WI38 (cell line): ENCODE data around the gene TFRC.
"Not testable (repeated sequence)": the region's sequence is repeated elsewhere in the genome, so short reads cannot be mapped to it uniquely, and the experiment has no call there.

Experiments
- H3K4me3 ChIP-seq: 2 replicates; pipeline ENCODE4 v1.5.1; 2011; ENCODE audit warnings: low read depth, mild to moderate bottlenecking, control low read depth, low read length
- CTCF ChIP-seq: IDR thresholded peaks from 2 replicates; pipeline ENCODE4 v1.5.1; 2012; ENCODE audit warnings: low read depth, mild to moderate bottlenecking, control low read depth, low read length

Gene TFRC

GRCh38 chr3:196039359-196039758 is 42.5 kb downstream of the TFRC start:
- TF ChIP-seq CTCF = no peak
- H3K4me3 ChIP-seq = no peak overlapping the region

- peak; percentile 50 for TF ChIP-seq CTCF
- H3K4me3 ChIP-seq = not testable (repeated sequence)
Observed at GRCh38 chr3:196026059-196026458, 55.8 kb downstream of the TFRC start.

GRCh38 chr3:196024968-196025367 is 56.9 kb downstream of the TFRC start:
- no peak for TF ChIP-seq CTCF

GRCh38 chr3:196023947-196024346 is 57.9 kb downstream of the TFRC start:
- H3K4me3 ChIP-seq = no peak overlapping the region
- no peak for TF ChIP-seq CTCF

More at GRCh38 chr3:196024968-196025367, 56.9 kb downstream of the TFRC start:
- no peak overlapping the region for H3K4me3 ChIP-seq

GRCh38 chr3:196022499-196022878 is 59.4 kb downstream of the TFRC start:
- not testable (repeated sequence) for H3K4me3 ChIP-seq

GRCh38 chr3:196020373-196020772 is 61.5 kb downstream of the TFRC start:
- no peak for TF ChIP-seq CTCF
- H3K4me3 ChIP-seq = no peak overlapping the region

GRCh38 chr3:196019576-196019975 is 62.3 kb downstream of the TFRC start:
- not testable (repeated sequence) for H3K4me3 ChIP-seq

GRCh38 chr3:196018159-196018558 is 63.7 kb downstream of the TFRC start:
- not testable (repeated sequence) for H3K4me3 ChIP-seq

- TF ChIP-seq CTCF = no peak
- no peak overlapping the region for H3K4me3 ChIP-seq
Observed at GRCh38 chr3:196016485-196016884, 65.4 kb downstream of the TFRC start.
